ENCODE data around the gene HRAS. TPM values are rescaled to one million over a fixed set of nuclear protein-coding genes. Genes with fewer than 3 reads are reported as not detected.

HRAS gene
- total RNA-seq, 1 experiment from 2014 or later: 104 TPM

- H3K79me2 ChIP-seq (ENCODE audit: insufficient read depth, low read length): peaks cover 8% of the 10 kb centered on the region; the same call in 1 of the 2 replicates
- peak overlapping the region; percentile 18; the same call in 1 of the 2 replicates for H3K27ac ChIP-seq (ENCODE audit: low read depth, low read length)
- ChIA-PET RAD21 (ENCODE audit: low non-redundant PET in 1 of 2, low total read pairs in 2 of 2, uncharacterized antibody in 2 of 2, unreplicated experiment in 2 of 2) (interaction anchor here in 1 of 2 experiments (0.6 kb wide), 1 partner anchor 280 kb away, joined by 3 read pairs; no protein-coding TSS in a partner anchor), CTCF (no interaction called here), POLR2A (no interaction called here)
- H3K4me1 ChIP-seq (ENCODE audit: control insufficient read depth in 1 of 2, insufficient read depth in 2 of 2, low read length in 2 of 2): no peaks in the 10 kb centered on the region
- no peaks in the 10 kb centered on the region for H3K27me3 ChIP-seq (ENCODE audit: insufficient read depth, low read length)
- no peak for ATAC-seq
- TF ChIP-seq FOSL1 (IDR thresholded peaks at IDR 0.05; ENCODE audit: low read depth) (no peak), ZBTB33 (IDR thresholded peaks at IDR 0.05; ENCODE audit: extremely low read depth, insufficient replicate concordance, low read length) (no peak), ATF3 (IDR thresholded peaks at IDR 0.05) (no peak), ZFX (IDR thresholded peaks at IDR 0.05) (no peak), EGR1 (IDR thresholded peaks at IDR 0.05; ENCODE audit: low read depth) (no peak)
- peaks cover 20 to 26% of the 10 kb centered on the region in 2 experiments for H3K36me3 ChIP-seq (ENCODE audit: control insufficient read depth in 1 of 2, insufficient read depth in 2 of 2, low read length in 2 of 2)
- TSS peak; percentile 10 for BruUV-seq (replicated peaks)
- no peak overlapping the region for H3K4me3 ChIP-seq (replicated peaks in 1 of 2; ENCODE audit: low read depth in 1 of 2, low read length in 2 of 2)
- H3K9ac ChIP-seq (ENCODE audit: low read length): no peak overlapping the region
- no peak for DNase-seq (ENCODE audit: low read depth, low spot score)
- H3K9me2 ChIP-seq (ENCODE audit: insufficient read depth): no peaks in the 10 kb centered on the region
- no peaks in the 10 kb centered on the region for H4K20me1 ChIP-seq (ENCODE audit: insufficient read depth)
- H3K4me2 ChIP-seq (ENCODE audit: low read length): no peak overlapping the region
- H3K9me3 ChIP-seq (ENCODE audit: control insufficient read depth in 1 of 2, insufficient read depth in 1 of 2, low read depth in 1 of 2, low read length in 2 of 2): no peaks in the 10 kb centered on the region
- intact Hi-C loops (cut with micrococcal nuclease): no loop called here
- H2AFZ ChIP-seq (ENCODE audit: low read depth, low read length, poor library complexity, severe bottlenecking): no peak overlapping the region
These were observed 36.8 kb downstream of the HRAS start for GRCh38 chr11:498297-499181.

Measured in HCT116 (cell line).